ENCODE results near the gene PCLAF.
"Not testable (repeated sequence)": the region's sequence is repeated elsewhere in the genome, so short reads cannot be mapped to it uniquely, and the experiment has no call there.

DNA sequence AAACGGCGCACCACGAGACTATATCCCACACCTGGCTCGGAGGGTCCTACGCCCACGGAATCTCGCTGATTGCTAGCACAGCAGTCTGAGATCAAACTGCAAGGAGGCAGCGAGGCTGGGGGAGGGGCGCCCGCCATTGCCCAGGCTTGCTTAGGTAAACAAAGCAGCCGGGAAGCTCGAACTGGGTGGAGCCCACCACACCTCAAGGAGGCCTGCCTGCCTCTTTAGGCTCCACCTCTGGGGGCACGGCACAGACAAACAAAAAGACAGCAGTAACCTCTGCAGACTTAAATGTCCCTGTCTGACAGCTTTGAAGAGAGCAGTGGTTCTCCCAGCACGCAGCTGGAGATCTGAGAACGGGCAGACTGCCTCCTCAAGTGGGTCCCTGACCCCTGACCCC is 54.3 kb downstream of the PCLAF start:
- not testable (repeated sequence) for TF ChIP-seq POLR2A, POLR2AphosphoS5 (IDR thresholded peaks at IDR 0.05; ENCODE audit: low read depth, low read length)

Data from GM12892 (cell line).